NCI-H460 (cell line): Measurements from ENCODE around the gene CACNA1D. TPM values are rescaled to one million over a fixed set of nuclear protein-coding genes. Genes with fewer than 3 reads are reported as not detected.
"Not testable (repeated sequence)": the region's sequence is repeated elsewhere in the genome, so short reads cannot be mapped to it uniquely, and the experiment has no call there.

Experiments
- DNase-seq: peaks from one replicate; pipeline ENCODE4 v3.0.0-alpha.2; 2016; ENCODE audit warnings: low read depth; ENCODE audit errors: extremely low read depth
- total RNA-seq: library from RNA; depleted of rRNA; stranded (reverse); fragments of >200 nt; shearing (Covaris generic); gene quantifications from 2 replicates; pipeline ENCODE4 v1.2.3, GENCODE V29; 2014

CACNA1D gene
- total RNA-seq, 1 experiment from 2014 or later, result not detected

GRCh38 chr3:53645754-53646153 lies 151.3 kb downstream of the CACNA1D start:
- DNase-seq, result no peak

GRCh38 chr3:53646723-53647122 lies 152.3 kb downstream of the CACNA1D start:
- no peak for DNase-seq

- no peak for DNase-seq
Observed at GRCh38 chr3:53649816-53650215, 155.4 kb downstream of the CACNA1D start.

GRCh38 chr3:53650424-53650823 lies 156.0 kb downstream of the CACNA1D start:
- no peak for DNase-seq

- DNase-seq, result no peak
Observed at GRCh38 chr3:53650928-53651661, 156.7 kb downstream of the CACNA1D start.

GRCh38 chr3:53651927-53652326 lies 157.5 kb downstream of the CACNA1D start:
- DNase-seq, result no peak

- no peak for DNase-seq
Observed at GRCh38 chr3:53657651-53658050, 163.2 kb downstream of the CACNA1D start.

- DNase-seq, result no peak
Observed at GRCh38 chr3:53658613-53659193, 164.3 kb downstream of the CACNA1D start.

- no peak for DNase-seq
Observed at GRCh38 chr3:53659996-53660395, 165.6 kb downstream of the CACNA1D start.

- no peak for DNase-seq
Observed at GRCh38 chr3:53661480-53661879, 167.1 kb downstream of the CACNA1D start.

- not testable (repeated sequence) for DNase-seq
Observed at GRCh38 chr3:53664812-53665211, 170.4 kb downstream of the CACNA1D start.

GRCh38 chr3:53665608-53666425 lies 171.4 kb downstream of the CACNA1D start:
- no peak for DNase-seq

- no peak for DNase-seq
Observed at GRCh38 chr3:53668872-53669271, 174.5 kb downstream of the CACNA1D start.

- DNase-seq, result no peak
Observed at GRCh38 chr3:53670721-53671120, 176.3 kb downstream of the CACNA1D start.

GRCh38 chr3:53671192-53671960 lies 177.0 kb downstream of the CACNA1D start:
- DNase-seq, result no peak

- no peak for DNase-seq
Observed at GRCh38 chr3:53671961-53672299, 177.5 kb downstream of the CACNA1D start.

GRCh38 chr3:53672981-53673380 lies 178.6 kb downstream of the CACNA1D start:
- DNase-seq, result no peak

- DNase-seq, result no peak
Observed at GRCh38 chr3:53673722-53674350, 179.4 kb downstream of the CACNA1D start.

GRCh38 chr3:53674582-53674981 lies 180.2 kb downstream of the CACNA1D start:
- no peak for DNase-seq

GRCh38 chr3:53675022-53675697 lies 180.7 kb downstream of the CACNA1D start:
- no peak for DNase-seq
